Measurements from ENCODE around the gene SULT1A4.
"Not testable (repeated sequence)": the region's sequence is repeated elsewhere in the genome, so short reads cannot be mapped to it uniquely, and the experiment has no call there.

The SULT1A4 gene

DNA sequence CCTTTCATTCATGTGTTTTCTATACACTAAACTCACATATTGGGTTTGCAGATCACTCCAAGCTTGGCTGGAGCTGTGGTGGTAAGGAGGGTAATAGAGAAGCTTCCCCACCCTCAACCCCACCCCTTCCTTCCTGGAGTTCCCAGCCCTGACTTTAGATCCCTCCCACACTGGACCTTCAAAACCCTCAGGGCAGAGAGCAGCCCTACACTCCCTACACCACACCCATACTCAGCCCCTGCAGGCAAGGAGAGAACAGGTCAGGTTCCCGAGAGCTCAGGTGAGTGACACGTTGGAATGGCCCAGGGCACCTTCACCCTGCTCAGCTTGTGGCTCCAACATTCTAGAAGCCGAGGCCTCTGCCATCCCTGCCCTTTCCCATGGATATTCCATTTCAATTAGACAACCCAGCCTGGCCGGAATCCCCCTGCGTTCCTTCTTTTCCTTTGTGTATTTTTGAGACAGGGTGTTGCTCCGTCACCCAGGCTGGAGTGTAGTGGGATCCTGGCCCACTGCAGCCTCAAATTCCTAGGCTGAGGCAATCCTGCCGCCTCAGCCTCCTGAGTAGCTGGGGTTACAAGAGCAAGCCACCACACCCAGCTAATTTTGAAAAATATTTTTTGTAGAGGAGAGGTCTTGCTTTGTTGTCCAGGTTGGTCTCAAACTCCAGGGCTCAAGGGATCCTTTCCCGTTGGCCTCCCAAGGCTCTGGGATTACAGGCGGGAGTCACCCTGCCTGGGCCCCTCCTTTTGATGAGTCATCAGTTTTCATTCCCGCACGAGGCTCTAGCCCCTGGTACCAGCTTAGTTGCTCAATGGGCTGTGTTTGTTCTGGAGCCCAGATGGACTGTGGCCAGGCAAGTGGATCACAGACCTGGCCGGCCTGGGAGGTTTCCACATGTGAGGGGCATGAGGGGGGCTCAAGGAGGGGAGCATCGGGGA is at the start of gene SULT1A4:
TSS of gene SULT1A4 (plus strand) at position 208 of the 941 bp plus-strand sequence. CDS start 1,473 bp downstream, outside the sequence.
- H3K36me3 ChIP-seq (replicated peaks); DNase-seq; in situ Hi-C loops (cut with HindIII; ENCODE audit: low pct_ligation_motif_present, low sequenced_read_pairs); H3K27me3 ChIP-seq (replicated peaks); H3K27ac ChIP-seq; H3K4me3 ChIP-seq (ENCODE audit: low read depth, low read length): not testable (repeated sequence)

DNA sequence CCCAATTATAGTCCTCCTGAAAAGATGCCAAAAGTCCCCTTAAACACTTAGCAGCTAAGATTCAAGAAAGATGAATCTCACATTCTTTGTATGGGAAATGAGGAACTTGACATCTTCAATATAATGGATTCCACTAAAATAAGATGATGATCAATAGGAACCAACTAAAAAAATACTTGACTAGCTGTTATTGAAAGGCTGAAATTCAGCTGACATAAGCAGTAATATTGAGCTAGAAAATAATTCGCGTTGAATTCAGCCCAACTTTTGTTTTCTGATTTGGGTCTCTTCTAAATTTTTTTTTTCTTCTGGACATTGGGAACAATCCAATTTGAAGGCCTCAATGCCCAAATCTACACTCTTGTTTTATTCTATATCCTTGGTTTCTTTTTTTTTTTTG is 36.1 kb upstream of the SULT1A4 start:
- H3K27ac ChIP-seq; DNase-seq; H3K27me3 ChIP-seq (replicated peaks); in situ Hi-C loops (cut with HindIII; ENCODE audit: low pct_ligation_motif_present, low sequenced_read_pairs); H3K4me3 ChIP-seq (ENCODE audit: low read depth, low read length); H3K36me3 ChIP-seq (replicated peaks): not testable (repeated sequence)

DNA sequence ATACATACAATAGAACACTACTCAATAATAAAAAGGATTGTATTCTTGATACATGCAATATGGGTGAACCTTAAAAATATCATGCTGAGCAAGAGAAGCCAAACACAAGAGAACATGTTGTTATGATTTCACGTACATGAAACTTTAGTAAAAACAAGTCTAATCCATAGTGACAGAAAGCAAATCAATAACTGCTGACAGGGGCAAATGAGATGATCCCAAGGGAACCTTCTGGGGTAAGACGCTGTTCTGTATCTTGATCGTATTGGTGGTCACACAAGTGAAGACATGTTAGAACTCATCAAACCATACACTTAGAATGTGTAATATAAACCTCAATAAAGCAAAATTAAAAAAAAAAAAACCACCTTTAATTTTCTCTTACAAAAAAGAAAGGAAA is 34.3 kb upstream of the SULT1A4 start:
- H3K36me3 ChIP-seq (replicated peaks); H3K27me3 ChIP-seq (replicated peaks); H3K4me3 ChIP-seq (ENCODE audit: low read depth, low read length); DNase-seq; in situ Hi-C loops (cut with HindIII; ENCODE audit: low pct_ligation_motif_present, low sequenced_read_pairs); H3K27ac ChIP-seq: not testable (repeated sequence)

DNA sequence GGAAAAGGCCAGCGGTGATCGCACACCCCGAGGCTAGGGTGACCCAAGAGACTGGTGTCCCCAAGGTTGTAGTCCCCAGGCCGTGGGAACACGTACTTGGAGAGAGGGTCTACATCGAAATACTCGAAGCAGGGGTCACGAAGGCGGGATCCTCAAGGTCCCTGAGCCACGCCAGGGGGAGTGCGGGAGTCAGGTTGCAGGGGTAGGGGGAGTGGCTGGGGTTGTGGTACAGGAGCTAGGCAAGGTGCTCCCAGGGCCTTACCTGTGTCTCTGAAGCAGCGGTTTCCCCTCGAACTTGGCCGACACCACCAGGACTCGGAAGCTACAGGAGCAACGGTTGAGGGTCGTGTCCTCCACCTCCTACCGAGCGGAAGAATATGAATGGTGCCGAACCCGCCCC is 6.0 kb upstream of the SULT1A4 start:
- H3K27ac ChIP-seq; H3K27me3 ChIP-seq (replicated peaks); H3K36me3 ChIP-seq (replicated peaks); H3K4me3 ChIP-seq (ENCODE audit: low read depth, low read length); in situ Hi-C loops (cut with HindIII; ENCODE audit: low pct_ligation_motif_present, low sequenced_read_pairs); DNase-seq: not testable (repeated sequence)

- H3K27me3 ChIP-seq (replicated peaks); in situ Hi-C loops (cut with HindIII; ENCODE audit: low pct_ligation_motif_present, low sequenced_read_pairs); H3K27ac ChIP-seq; H3K36me3 ChIP-seq (replicated peaks); DNase-seq; H3K4me3 ChIP-seq (ENCODE audit: low read depth, low read length): not testable (repeated sequence)
These were observed 5.4 kb upstream of the SULT1A4 start, which contains the start of the genes BOLA2 and SLX1B for GRCh38 chr16:29454269-29454668. BOLA2 (minus strand) TSS chr16:29454351; CDS start chr16:29454253, 98 bp downstream. SLX1B (plus strand) TSS chr16:29454533.

- H3K27me3 ChIP-seq (replicated peaks); in situ Hi-C loops (cut with HindIII; ENCODE audit: low pct_ligation_motif_present, low sequenced_read_pairs); H3K4me3 ChIP-seq (ENCODE audit: low read depth, low read length); DNase-seq; H3K27ac ChIP-seq; H3K36me3 ChIP-seq (replicated peaks): not testable (repeated sequence)
These were observed 4.9 kb upstream of the SULT1A4 start for GRCh38 chr16:29454828-29455227.

DNA sequence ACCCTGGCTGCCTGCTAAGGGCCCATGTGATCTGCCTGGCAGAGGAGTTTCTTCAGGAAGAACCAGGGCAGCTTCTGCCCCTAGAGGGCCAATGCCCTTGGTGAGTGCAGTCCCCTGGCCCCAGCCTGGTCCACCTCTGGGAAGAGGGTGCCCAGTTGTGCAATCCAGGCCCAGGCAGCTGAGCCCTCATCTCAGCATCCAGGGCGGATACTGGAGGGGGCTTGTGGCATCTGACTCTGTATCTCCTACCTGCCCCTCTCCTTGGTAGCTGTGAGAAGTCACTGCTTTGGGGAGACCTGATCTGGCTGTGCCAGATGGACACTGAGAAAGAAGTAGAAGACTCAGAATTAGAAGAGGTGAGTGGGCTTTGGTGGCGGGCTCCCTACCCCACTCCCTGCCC is 2.1 kb upstream of the SULT1A4 start:
- H3K27ac ChIP-seq; DNase-seq; H3K4me3 ChIP-seq (ENCODE audit: low read depth, low read length); H3K36me3 ChIP-seq (replicated peaks); in situ Hi-C loops (cut with HindIII; ENCODE audit: low pct_ligation_motif_present, low sequenced_read_pairs); H3K27me3 ChIP-seq (replicated peaks): not testable (repeated sequence)

DNA sequence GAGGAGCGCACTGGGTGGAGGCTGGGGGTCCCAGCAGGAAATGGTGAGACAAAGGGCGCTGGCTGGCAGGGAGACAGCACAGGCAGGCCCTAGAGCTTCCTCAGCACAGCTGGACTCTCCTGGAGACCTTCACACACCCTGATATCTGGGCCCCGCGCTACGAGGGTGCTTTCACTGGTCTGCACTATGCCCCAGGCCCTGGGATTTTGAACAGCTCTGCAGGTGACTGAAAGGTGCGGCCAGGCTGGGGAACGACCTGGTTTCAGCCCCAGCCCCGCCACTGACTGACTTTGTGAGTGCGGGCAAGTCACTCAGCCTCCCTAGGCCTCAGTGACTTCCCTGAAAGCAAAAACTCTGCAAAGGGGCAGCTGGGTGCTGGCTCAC is 926 bp downstream of the SULT1A4 start:
- DNase-seq; H3K36me3 ChIP-seq (replicated peaks); H3K27ac ChIP-seq; H3K4me3 ChIP-seq (ENCODE audit: low read depth, low read length); H3K27me3 ChIP-seq (replicated peaks); in situ Hi-C loops (cut with HindIII; ENCODE audit: low pct_ligation_motif_present, low sequenced_read_pairs): not testable (repeated sequence)

DNA sequence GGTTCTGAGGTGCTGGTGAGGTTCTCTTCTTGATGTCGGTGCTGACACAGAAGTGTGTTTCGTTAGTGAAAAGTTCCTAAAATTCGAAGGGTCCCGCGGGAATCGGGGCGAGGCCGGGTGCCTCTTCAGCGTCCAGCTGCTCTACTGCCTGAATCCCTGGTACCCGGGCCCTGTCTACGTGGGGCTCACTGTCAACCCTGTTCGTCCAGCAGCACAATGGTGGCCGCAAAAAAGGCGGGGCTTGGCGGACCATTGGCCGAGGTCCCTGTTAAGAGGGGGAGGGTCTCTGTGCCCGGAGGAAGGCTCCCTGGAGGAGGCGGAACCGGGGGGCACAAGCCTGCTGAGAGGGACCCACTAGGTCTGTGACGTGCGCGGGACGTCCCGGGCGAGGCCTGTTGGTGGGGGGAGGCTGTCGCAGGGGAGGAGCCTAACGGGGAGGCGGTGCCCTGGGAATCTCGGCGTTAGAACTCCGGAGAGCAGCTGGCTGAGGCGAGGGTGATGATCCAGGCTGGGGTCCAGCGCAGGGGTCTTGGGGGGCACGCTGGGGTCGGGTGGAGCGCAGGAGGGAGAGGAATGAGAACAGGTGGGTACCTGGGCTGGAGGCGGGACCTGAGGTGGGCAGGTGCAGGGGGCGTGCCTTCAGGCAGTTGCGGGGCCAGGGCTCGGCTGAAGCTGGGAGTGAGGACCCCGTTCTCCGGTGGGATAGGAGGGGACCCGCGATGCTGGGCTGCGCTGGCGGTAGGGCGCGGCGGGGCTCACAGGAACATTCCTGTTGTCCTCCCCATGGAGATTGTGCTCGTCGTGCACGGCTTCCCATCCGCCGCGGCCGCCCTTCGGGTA is 6.5 kb downstream of the SULT1A4 start:
- H3K27me3 ChIP-seq (replicated peaks); DNase-seq; in situ Hi-C loops (cut with HindIII; ENCODE audit: low pct_ligation_motif_present, low sequenced_read_pairs); H3K27ac ChIP-seq; H3K4me3 ChIP-seq (ENCODE audit: low read depth, low read length); H3K36me3 ChIP-seq (replicated peaks): not testable (repeated sequence)

DNA sequence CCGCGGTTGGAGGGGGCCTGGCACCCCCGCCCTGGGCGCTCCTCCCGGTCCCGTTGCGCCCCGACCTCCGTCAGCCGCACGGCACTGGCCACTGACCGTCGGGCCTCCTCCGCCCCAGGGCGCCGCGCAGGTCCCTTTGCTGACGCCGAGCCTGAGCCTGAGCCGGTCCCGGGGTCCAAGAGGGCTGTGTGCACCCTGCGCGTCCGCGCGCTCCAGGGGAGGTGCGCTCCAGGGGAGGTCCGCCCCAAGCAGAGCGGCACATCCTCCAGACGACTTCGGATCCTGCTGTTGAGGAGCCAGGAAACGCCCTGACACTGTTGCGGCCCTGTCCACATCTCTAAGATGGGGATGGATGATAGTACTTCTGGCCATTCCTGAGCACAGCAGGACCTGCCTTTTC is 7.2 kb downstream of the SULT1A4 start:
- DNase-seq; H3K27me3 ChIP-seq (replicated peaks); in situ Hi-C loops (cut with HindIII; ENCODE audit: low pct_ligation_motif_present, low sequenced_read_pairs); H3K36me3 ChIP-seq (replicated peaks); H3K4me3 ChIP-seq (ENCODE audit: low read depth, low read length); H3K27ac ChIP-seq: not testable (repeated sequence)

- H3K36me3 ChIP-seq (replicated peaks); H3K27me3 ChIP-seq (replicated peaks); H3K27ac ChIP-seq; in situ Hi-C loops (cut with HindIII; ENCODE audit: low pct_ligation_motif_present, low sequenced_read_pairs); DNase-seq; H3K4me3 ChIP-seq (ENCODE audit: low read depth, low read length): not testable (repeated sequence)
These were observed 8.1 kb downstream of the SULT1A4 start for GRCh38 chr16:29467654-29468366.

DNA sequence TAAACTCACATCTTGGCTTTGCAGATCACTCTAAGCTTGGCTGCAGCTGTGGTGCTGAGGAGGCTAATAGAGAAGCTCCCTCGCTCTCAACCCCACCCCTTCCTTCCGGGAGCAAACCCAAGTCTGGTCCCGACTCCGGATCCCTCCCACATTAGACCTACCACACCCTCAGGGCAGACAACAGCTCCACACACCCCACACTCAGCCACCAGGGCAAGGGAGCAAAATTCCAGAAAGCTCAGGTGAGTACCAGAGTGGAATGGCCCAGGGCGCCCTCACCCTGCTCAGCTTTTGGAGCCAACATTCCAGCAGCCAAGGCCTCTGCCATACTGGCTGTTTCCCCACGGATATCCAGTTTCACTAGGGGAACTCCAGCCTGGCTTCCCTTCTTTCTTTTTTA is 9.9 kb downstream of the SULT1A4 start:
- DNase-seq, result peak; percentile 29
- H3K27ac ChIP-seq; H3K27me3 ChIP-seq (replicated peaks); in situ Hi-C loops (cut with HindIII; ENCODE audit: low pct_ligation_motif_present, low sequenced_read_pairs); H3K4me3 ChIP-seq (ENCODE audit: low read depth, low read length); H3K36me3 ChIP-seq (replicated peaks): not testable (repeated sequence)

DNA sequence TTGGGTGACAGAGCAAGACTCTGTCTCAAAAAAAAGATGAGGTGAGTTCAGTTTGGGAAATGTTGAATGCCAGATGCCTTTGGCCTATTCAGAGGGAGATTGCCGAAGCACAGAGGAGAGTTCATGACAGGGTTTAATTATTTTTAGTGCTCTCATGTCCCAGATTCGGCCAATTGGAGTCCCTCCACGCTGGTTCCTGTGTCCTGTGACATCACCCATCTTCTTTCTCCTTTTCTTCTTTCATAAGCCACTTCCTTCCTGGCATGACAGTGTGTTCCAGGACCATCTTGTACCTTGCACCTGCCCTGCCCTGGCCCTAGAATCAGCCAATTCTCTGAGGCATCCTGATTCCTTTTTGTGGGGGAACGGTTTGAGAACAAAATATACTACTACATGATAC is 12.4 kb downstream of the SULT1A4 start:
- DNase-seq; in situ Hi-C loops (cut with HindIII; ENCODE audit: low pct_ligation_motif_present, low sequenced_read_pairs); H3K4me3 ChIP-seq (ENCODE audit: low read depth, low read length); H3K36me3 ChIP-seq (replicated peaks); H3K27ac ChIP-seq; H3K27me3 ChIP-seq (replicated peaks): not testable (repeated sequence)

DNA sequence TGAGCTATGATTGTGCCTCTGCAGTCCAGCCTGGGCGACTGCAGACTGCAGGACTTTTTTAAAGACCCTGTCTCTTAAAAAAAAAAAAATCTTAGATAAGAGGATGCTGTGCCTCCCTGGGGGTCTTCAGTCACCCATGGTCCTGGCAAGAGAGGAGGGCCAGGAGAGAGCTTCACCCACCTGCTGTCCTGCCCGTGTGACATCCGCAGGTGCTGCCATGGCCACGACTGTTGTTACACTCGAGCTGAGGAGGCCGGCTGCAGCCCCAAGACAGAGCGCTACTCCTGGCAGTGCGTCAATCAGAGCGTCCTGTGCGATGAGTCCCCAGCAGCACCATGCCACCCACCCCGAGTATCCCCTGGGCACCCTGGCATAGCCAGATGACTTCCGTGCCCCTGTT is 22.6 kb downstream of the SULT1A4 start:
- H3K27ac ChIP-seq; DNase-seq; in situ Hi-C loops (cut with HindIII; ENCODE audit: low pct_ligation_motif_present, low sequenced_read_pairs); H3K4me3 ChIP-seq (ENCODE audit: low read depth, low read length); H3K27me3 ChIP-seq (replicated peaks); H3K36me3 ChIP-seq (replicated peaks): not testable (repeated sequence)

Data from brain microvascular endothelial cell (primary cell).